ENCODE measurements around the gene COG7.

Gene COG7

DNA sequence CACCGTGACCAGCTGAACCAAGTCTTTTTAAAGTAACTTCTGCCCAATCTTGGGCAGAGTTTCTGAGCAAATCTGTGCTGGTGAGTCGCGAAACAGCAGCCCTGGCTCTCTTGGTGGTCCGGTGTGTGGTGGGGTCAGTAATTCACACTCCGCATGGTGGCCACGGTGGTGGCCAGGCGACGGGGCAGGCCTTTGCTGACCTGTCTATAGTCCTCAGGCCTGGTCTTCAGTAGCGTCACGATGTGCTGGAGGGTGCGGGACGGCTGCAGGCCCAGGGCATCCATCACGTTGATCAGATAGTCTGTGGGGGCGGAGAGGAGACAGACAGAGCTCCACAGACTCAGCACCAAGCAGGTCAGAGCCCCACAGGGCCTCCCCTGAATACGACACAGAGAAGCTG is 64.2 kb downstream of the COG7 start:
- TF ChIP-seq ESRRG (CRISPR knock-in tag; IDR thresholded peaks at IDR 0.05) = no peak
- no peak for TF ChIP-seq ARNTL (CRISPR knock-in tag; IDR thresholded peaks at IDR 0.05; ENCODE audit: borderline replicate concordance, low read depth)
- no peak for TF ChIP-seq ZNF70 (CRISPR knock-in tag; IDR thresholded peaks at IDR 0.05)
- TF ChIP-seq ZNF565 (CRISPR knock-in tag; conservative IDR thresholded peaks at IDR 0.05; ENCODE audit: low read depth) = no peak
- no peak for TF ChIP-seq GLIS3 (CRISPR knock-in tag; IDR thresholded peaks at IDR 0.05)
- ATAC-seq = no peak

GRCh38 chr16:23387666-23388065 is 65.3 kb downstream of the COG7 start:
- ATAC-seq = no peak
- no peak for TF ChIP-seq OSR1 (CRISPR knock-in tag; IDR thresholded peaks at IDR 0.05)
- no peak for TF ChIP-seq ZNF565 (CRISPR knock-in tag; conservative IDR thresholded peaks at IDR 0.05; ENCODE audit: low read depth)
- TF ChIP-seq TCF4 (CRISPR knock-in tag; IDR thresholded peaks at IDR 0.05; ENCODE audit: borderline replicate concordance) = no peak
- no peak for TF ChIP-seq BACH2 (CRISPR knock-in tag; IDR thresholded peaks at IDR 0.05; ENCODE audit: borderline replicate concordance)
- TF ChIP-seq, protein P1, sequence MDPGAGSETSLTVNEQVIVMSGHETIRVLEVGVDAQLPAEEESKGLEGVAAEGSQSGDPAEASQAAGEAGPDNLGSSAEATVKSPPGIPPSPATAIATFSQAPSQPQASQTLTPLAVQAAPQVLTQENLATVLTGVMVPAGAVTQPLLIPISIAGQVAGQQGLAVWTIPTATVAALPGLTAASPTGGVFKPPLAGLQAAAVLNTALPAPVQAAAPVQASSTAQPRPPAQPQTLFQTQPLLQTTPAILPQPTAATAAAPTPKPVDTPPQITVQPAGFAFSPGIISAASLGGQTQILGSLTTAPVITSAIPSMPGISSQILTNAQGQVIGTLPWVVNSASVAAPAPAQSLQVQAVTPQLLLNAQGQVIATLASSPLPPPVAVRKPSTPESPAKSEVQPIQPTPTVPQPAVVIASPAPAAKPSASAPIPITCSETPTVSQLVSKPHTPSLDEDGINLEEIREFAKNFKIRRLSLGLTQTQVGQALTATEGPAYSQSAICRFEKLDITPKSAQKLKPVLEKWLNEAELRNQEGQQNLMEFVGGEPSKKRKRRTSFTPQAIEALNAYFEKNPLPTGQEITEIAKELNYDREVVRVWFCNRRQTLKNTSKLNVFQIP (CRISPR knock-in tag; IDR thresholded peaks at IDR 0.05; ENCODE audit: borderline replicate concordance, low read depth) = no peak
- no peak for TF ChIP-seq ZNF70 (CRISPR knock-in tag; IDR thresholded peaks at IDR 0.05)
- no peak for TF ChIP-seq ZFP30 (CRISPR knock-in tag; IDR thresholded peaks at IDR 0.05)
- no peak for TF ChIP-seq PPARA (CRISPR knock-in tag; IDR thresholded peaks at IDR 0.05; ENCODE audit: borderline replicate concordance)
- TF ChIP-seq CREB5 (CRISPR knock-in tag; IDR thresholded peaks at IDR 0.05; ENCODE audit: low read depth) = no peak
- TF ChIP-seq GLIS3 (CRISPR knock-in tag; IDR thresholded peaks at IDR 0.05) = no peak
- TF ChIP-seq TOX (CRISPR knock-in tag; IDR thresholded peaks at IDR 0.05; ENCODE audit: borderline replicate concordance) = no peak
- TF ChIP-seq ZC3H10 (CRISPR knock-in tag; IDR thresholded peaks at IDR 0.05) = no peak
- TF ChIP-seq ZFP3 (CRISPR knock-in tag; IDR thresholded peaks at IDR 0.05) = no peak
- no peak for TF ChIP-seq CSDC2 (CRISPR knock-in tag; IDR thresholded peaks at IDR 0.05)

DNA sequence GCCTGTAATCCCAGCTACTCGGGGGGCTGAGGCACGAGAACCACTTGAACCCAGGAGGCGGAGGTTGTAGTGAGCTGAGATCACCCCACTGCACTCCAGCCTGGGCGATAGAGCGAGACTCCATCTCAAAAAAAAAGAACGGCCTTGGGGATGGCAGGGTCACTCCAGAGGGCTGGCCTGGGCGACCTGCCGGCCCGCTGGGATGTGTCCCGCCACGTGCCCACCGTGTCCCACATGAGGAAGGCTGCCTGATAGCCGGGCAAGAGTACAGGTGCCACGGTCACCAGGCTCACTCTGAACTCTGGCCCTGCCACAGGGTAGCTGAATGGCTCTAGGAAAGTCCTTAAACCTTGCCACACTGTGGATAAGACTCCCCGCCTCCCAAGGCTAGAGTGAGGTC is 67.5 kb downstream of the COG7 start:
- ATAC-seq = no peak
- no peak for TF ChIP-seq RARB (CRISPR knock-in tag; IDR thresholded peaks at IDR 0.05)
- TF ChIP-seq CSDC2 (CRISPR knock-in tag; IDR thresholded peaks at IDR 0.05) = no peak
- TF ChIP-seq, protein P1 (CRISPR knock-in tag; IDR thresholded peaks at IDR 0.05; ENCODE audit: borderline replicate concordance, low read depth) = no peak
- no peak for TF ChIP-seq BACH2 (CRISPR knock-in tag; IDR thresholded peaks at IDR 0.05; ENCODE audit: borderline replicate concordance)
- TF ChIP-seq ZC3H10 (CRISPR knock-in tag; IDR thresholded peaks at IDR 0.05) = no peak
- TF ChIP-seq OSR1 (CRISPR knock-in tag; IDR thresholded peaks at IDR 0.05) = no peak

DNA sequence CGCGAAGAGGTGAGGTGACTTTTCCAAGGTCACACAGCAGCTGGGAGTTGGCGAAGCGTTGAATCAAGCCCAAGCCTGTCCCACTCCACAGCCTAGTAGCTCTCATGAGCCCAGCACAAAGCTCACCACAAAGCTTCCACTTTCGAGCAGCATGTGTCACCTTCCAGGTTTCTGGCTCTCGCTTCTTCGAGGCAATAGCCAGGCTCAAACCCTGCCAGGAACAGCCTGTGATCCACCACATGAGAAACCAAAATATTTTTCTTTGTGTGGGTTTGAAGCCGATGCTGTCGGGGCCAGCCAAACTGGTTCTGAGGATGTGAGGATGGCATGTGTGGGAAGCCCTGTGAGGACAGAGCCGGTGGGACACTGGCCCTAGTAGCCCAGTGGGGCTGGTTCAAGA is 68.1 kb downstream of the COG7 start:
- ATAC-seq = no peak
- TF ChIP-seq ZFP3 (CRISPR knock-in tag; IDR thresholded peaks at IDR 0.05) (no peak), ARNTL (CRISPR knock-in tag; IDR thresholded peaks at IDR 0.05; ENCODE audit: borderline replicate concordance, low read depth) (no peak), ZNF8 (CRISPR knock-in tag; IDR thresholded peaks at IDR 0.05) (no peak), ZNF565 (CRISPR knock-in tag; conservative IDR thresholded peaks at IDR 0.05; ENCODE audit: low read depth) (no peak)
- TF ChIP-seq, protein P2, sequence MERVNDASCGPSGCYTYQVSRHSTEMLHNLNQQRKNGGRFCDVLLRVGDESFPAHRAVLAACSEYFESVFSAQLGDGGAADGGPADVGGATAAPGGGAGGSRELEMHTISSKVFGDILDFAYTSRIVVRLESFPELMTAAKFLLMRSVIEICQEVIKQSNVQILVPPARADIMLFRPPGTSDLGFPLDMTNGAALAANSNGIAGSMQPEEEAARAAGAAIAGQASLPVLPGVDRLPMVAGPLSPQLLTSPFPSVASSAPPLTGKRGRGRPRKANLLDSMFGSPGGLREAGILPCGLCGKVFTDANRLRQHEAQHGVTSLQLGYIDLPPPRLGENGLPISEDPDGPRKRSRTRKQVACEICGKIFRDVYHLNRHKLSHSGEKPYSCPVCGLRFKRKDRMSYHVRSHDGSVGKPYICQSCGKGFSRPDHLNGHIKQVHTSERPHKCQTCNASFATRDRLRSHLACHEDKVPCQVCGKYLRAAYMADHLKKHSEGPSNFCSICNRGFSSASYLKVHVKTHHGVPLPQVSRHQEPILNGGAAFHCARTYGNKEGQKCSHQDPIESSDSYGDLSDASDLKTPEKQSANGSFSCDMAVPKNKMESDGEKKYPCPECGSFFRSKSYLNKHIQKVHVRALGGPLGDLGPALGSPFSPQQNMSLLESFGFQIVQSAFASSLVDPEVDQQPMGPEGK (CRISPR knock-in tag; IDR thresholded peaks at IDR 0.05; ENCODE audit: borderline replicate concordance) = no peak

- ATAC-seq = no peak
Measured at GRCh38 chr16:23383881-23384280, 69.1 kb downstream of the COG7 start.

More at GRCh38 chr16:23383881-23384280, 69.1 kb downstream of the COG7 start:
- no peak for TF ChIP-seq ARNTL (CRISPR knock-in tag; IDR thresholded peaks at IDR 0.05; ENCODE audit: borderline replicate concordance, low read depth)
- TF ChIP-seq, protein P3, sequence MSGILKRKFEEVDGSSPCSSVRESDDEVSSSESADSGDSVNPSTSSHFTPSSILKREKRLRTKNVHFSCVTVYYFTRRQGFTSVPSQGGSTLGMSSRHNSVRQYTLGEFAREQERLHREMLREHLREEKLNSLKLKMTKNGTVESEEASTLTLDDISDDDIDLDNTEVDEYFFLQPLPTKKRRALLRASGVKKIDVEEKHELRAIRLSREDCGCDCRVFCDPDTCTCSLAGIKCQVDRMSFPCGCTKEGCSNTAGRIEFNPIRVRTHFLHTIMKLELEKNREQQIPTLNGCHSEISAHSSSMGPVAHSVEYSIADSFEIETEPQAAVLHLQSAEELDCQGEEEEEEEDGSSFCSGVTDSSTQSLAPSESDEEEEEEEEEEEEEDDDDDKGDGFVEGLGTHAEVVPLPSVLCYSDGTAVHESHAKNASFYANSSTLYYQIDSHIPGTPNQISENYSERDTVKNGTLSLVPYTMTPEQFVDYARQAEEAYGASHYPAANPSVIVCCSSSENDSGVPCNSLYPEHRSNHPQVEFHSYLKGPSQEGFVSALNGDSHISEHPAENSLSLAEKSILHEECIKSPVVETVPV (CRISPR knock-in tag; IDR thresholded peaks at IDR 0.05) = no peak
